Activated T-helper 17 cell treated with anti-CD3 and anti-CD28 coated beads, Interleukin-2, amount 50 U/mL, for 72 hours (primary cell): ENCODE data around the gene JCAD. TPM values are rescaled to one million over a fixed set of nuclear protein-coding genes. Genes with fewer than 3 reads are reported as not detected.

Experiments
- ATAC-seq: fragments of 150-1000 bp; cut with Tn5 transposase; replicated peaks from 2 replicates; pipeline ENCODE4 v1.10.0; 2021; ENCODE audit warnings: mild to moderate bottlenecking, moderate library complexity
- H3K27ac Mint-ChIP-seq: one replicate; pipeline ENCODE4 v1.8.0; 2022; ENCODE audit warnings: mixed read lengths
- H3K27me3 Mint-ChIP-seq: one replicate; pipeline ENCODE4 v1.8.0; 2022; ENCODE audit warnings: mixed read lengths
- H3K36me3 Mint-ChIP-seq: one replicate; pipeline ENCODE4 v1.8.0; 2022; ENCODE audit warnings: low read depth, mild to moderate bottlenecking, mixed read lengths
- H3K4me1 Mint-ChIP-seq: one replicate; pipeline ENCODE4 v1.8.0; 2022; ENCODE audit warnings: mixed read lengths
- H3K4me3 Mint-ChIP-seq: one replicate; pipeline ENCODE4 v1.8.0; 2022; ENCODE audit warnings: mild to moderate bottlenecking, mixed read lengths
- H3K9me3 Mint-ChIP-seq: one replicate; pipeline ENCODE4 v1.8.0; 2022; ENCODE audit warnings: mixed read lengths
- total RNA-seq, 2 donors: library from RNA; stranded (reverse); gene quantifications; one replicate each; pipeline ENCODE4 v1.2.3, GENCODE V29; 2022

The JCAD gene
- total RNA-seq, 2 donors from 2014 or later, result 0.58 TPM; not detected in 1

GRCh38 chr10:30088178-30088577 lies 28.8 kb upstream of the JCAD start:
- no peaks in the 10 kb centered on the region for H3K9me3 Mint-ChIP-seq
- no peak for ATAC-seq
- no peak overlapping the region for H3K4me3 Mint-ChIP-seq
- H3K36me3 Mint-ChIP-seq, result no peaks in the 10 kb centered on the region
- H3K27ac Mint-ChIP-seq, result no peak overlapping the region
- no peaks in the 10 kb centered on the region for H3K4me1 Mint-ChIP-seq
- peaks cover 26% of the 10 kb centered on the region for H3K27me3 Mint-ChIP-seq

- no peak for ATAC-seq
- no peaks in the 10 kb centered on the region for H3K36me3 Mint-ChIP-seq
- H3K9me3 Mint-ChIP-seq, result no peaks in the 10 kb centered on the region
- no peak overlapping the region for H3K27ac Mint-ChIP-seq
- H3K27me3 Mint-ChIP-seq, result peaks cover 31% of the 10 kb centered on the region
- no peak overlapping the region for H3K4me3 Mint-ChIP-seq
- no peaks in the 10 kb centered on the region for H3K4me1 Mint-ChIP-seq
Observed at GRCh38 chr10:30083934-30084333, 24.5 kb upstream of the JCAD start.

GRCh38 chr10:30081182-30081581 lies 21.8 kb upstream of the JCAD start:
- Mint-ChIP-seq H3K4me1 (no peaks in the 10 kb centered on the region), H3K27me3 (peaks cover 46% of the 10 kb centered on the region), H3K9me3 (no peaks in the 10 kb centered on the region), H3K4me3 (no peak overlapping the region), H3K36me3 (no peaks in the 10 kb centered on the region), H3K27ac (no peak overlapping the region)
- no peak for ATAC-seq

DNA sequence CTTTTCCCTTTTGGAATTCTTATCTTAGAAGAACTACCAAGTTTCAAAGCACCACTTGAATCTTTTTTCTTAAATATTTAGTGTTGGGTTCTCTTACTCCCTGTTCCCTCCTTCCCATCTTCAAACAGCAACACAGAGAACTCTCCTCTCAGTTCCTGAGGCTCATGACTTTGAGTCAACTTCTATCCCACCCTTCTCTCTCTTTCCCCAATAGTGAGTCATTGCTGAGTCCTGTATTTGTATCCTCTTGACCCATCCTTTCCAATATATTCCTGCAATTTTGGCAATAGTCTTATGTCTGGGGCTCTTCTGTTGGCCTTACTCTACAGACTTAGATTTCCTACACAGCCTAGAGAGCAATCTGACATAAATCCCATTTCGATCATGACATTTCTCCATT lies 20.8 kb upstream of the JCAD start:
- H3K27ac Mint-ChIP-seq, result no peak overlapping the region
- no peaks in the 10 kb centered on the region for H3K36me3 Mint-ChIP-seq
- ATAC-seq, result no peak
- no peak overlapping the region for H3K4me3 Mint-ChIP-seq
- H3K27me3 Mint-ChIP-seq, result peaks cover 48% of the 10 kb centered on the region
- H3K9me3 Mint-ChIP-seq, result no peaks in the 10 kb centered on the region
- no peaks in the 10 kb centered on the region for H3K4me1 Mint-ChIP-seq

- no peak overlapping the region for H3K27ac Mint-ChIP-seq
- H3K4me1 Mint-ChIP-seq, result no peaks in the 10 kb centered on the region
- H3K9me3 Mint-ChIP-seq, result no peaks in the 10 kb centered on the region
- no peaks in the 10 kb centered on the region for H3K36me3 Mint-ChIP-seq
- no peak overlapping the region for H3K4me3 Mint-ChIP-seq
- ATAC-seq, result no peak
- H3K27me3 Mint-ChIP-seq, result peaks cover 43% of the 10 kb centered on the region
Observed at GRCh38 chr10:30079408-30079807, 20.0 kb upstream of the JCAD start.

- no peaks in the 10 kb centered on the region for H3K4me1 Mint-ChIP-seq
- no peak overlapping the region for H3K27ac Mint-ChIP-seq
- no peak for ATAC-seq
- H3K4me3 Mint-ChIP-seq, result no peak overlapping the region
- H3K36me3 Mint-ChIP-seq, result no peaks in the 10 kb centered on the region
- no peaks in the 10 kb centered on the region for H3K9me3 Mint-ChIP-seq
- H3K27me3 Mint-ChIP-seq, result peaks cover 25% of the 10 kb centered on the region
Observed at GRCh38 chr10:30075481-30075880, 16.1 kb upstream of the JCAD start.

DNA sequence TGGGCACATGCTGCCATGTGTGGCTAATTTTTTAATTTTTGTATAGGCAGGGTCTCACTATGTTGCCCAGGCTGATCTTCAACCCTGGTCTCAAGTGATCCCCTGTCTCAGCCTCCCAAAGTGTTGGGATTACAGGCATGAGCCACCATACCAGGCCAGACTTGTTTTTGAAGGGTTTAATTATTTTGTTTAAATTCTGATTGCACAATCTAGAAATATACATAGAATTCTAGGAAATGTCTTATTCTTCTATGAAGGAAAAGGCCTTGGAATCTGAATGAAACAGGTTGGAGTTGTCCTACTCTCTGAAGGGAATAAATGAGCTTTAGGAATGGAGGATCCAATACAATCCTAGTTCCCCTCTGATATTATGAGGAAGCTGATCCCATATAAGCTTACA lies 15.5 kb upstream of the JCAD start:
- Mint-ChIP-seq H3K4me3 (no peak overlapping the region), H3K36me3 (no peaks in the 10 kb centered on the region), H3K9me3 (no peaks in the 10 kb centered on the region), H3K27ac (no peak overlapping the region), H3K4me1 (no peaks in the 10 kb centered on the region), H3K27me3 (peaks cover 24% of the 10 kb centered on the region)
- no peak for ATAC-seq

DNA sequence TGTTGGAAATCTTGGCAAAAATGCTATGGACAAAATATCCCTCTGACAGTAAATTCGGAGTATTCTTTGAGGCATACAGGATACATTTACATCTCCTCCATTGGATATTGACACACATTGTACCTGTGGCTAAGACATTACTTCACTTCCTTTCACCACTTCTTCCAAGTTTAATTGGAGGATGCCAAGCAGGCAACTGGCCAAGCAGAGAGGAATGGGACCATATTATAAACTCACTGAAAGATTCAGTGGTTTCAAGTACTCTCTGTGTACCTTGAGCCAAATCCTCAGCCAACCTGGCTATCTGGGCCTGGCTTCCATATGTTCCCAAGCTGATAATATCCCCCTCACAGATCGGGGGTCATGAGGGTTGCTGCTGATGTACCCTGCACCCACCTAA lies 14.7 kb upstream of the JCAD start:
- Mint-ChIP-seq H3K4me3 (no peak overlapping the region), H3K36me3 (no peaks in the 10 kb centered on the region), H3K4me1 (no peaks in the 10 kb centered on the region), H3K27ac (no peak overlapping the region), H3K27me3 (peaks cover 26% of the 10 kb centered on the region), H3K9me3 (no peaks in the 10 kb centered on the region)
- ATAC-seq, result no peak

DNA sequence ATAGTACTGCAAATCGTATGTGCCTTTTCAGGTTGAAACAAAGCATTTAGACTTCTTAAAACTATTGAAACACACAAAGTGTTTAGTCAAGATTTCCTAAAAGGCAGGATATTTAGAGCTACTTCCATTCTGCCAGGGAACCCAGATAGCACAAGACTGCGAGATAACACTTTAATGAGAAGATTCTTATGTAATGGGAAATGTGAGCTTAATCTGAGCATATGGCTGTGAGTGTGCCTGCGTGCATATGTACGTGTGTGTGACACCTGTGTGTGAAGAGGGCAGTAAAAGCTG lies 14.3 kb upstream of the JCAD start:
- Mint-ChIP-seq H3K4me1 (no peaks in the 10 kb centered on the region), H3K36me3 (no peaks in the 10 kb centered on the region), H3K9me3 (no peaks in the 10 kb centered on the region), H3K27me3 (peaks cover 26% of the 10 kb centered on the region), H3K27ac (no peak overlapping the region), H3K4me3 (no peak overlapping the region)
- ATAC-seq, result no peak

- Mint-ChIP-seq H3K36me3 (no peaks in the 10 kb centered on the region), H3K4me3 (no peak overlapping the region), H3K4me1 (no peaks in the 10 kb centered on the region), H3K9me3 (no peaks in the 10 kb centered on the region), H3K27ac (no peak overlapping the region), H3K27me3 (peaks cover 21% of the 10 kb centered on the region)
- no peak for ATAC-seq
Observed at GRCh38 chr10:30073045-30073766, 13.8 kb upstream of the JCAD start.

DNA sequence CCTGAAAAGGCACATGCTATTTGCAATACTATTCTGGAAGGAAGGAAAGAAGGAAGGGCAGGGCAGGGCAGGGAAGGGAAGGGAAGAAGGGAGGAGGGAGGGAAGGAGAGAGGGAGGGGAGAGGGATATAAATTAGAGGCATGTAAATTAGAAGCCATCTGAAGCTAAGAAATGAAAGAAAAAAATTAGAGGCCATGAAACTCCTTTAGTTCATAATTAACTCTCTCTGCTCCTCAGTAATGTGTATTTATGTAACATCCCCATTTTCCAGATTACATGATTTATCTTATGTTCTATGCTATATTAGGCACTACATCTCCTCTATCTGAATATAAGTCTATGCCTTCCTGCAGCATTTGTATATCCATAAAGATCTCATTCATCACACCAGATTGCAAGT lies 12.7 kb upstream of the JCAD start:
- Mint-ChIP-seq H3K27ac (no peak overlapping the region), H3K4me3 (no peak overlapping the region), H3K27me3 (peaks cover 15% of the 10 kb centered on the region), H3K9me3 (no peaks in the 10 kb centered on the region), H3K36me3 (no peaks in the 10 kb centered on the region), H3K4me1 (no peaks in the 10 kb centered on the region)
- no peak for ATAC-seq

GRCh38 chr10:30070001-30070685 lies 10.8 kb upstream of the JCAD start:
- no peak for ATAC-seq
- H3K27me3 Mint-ChIP-seq, result peaks cover 6% of the 10 kb centered on the region
- no peaks in the 10 kb centered on the region for H3K36me3 Mint-ChIP-seq
- no peak overlapping the region for H3K4me3 Mint-ChIP-seq
- no peak overlapping the region for H3K27ac Mint-ChIP-seq
- H3K4me1 Mint-ChIP-seq, result no peaks in the 10 kb centered on the region
- no peaks in the 10 kb centered on the region for H3K9me3 Mint-ChIP-seq

GRCh38 chr10:30068492-30069223 lies 9.3 kb upstream of the JCAD start:
- no peak for ATAC-seq
- H3K36me3 Mint-ChIP-seq, result no peaks in the 10 kb centered on the region
- no peak overlapping the region for H3K4me3 Mint-ChIP-seq
- H3K27me3 Mint-ChIP-seq, result peaks cover 14% of the 10 kb centered on the region
- H3K9me3 Mint-ChIP-seq, result no peaks in the 10 kb centered on the region
- H3K4me1 Mint-ChIP-seq, result no peaks in the 10 kb centered on the region
- no peak overlapping the region for H3K27ac Mint-ChIP-seq

GRCh38 chr10:30063099-30063498 lies 3.7 kb upstream of the JCAD start:
- Mint-ChIP-seq H3K36me3 (no peaks in the 10 kb centered on the region), H3K27ac (no peak overlapping the region), H3K4me3 (no peak overlapping the region), H3K4me1 (peaks cover 6% of the 10 kb centered on the region), H3K27me3 (peaks cover 51% of the 10 kb centered on the region), H3K9me3 (no peaks in the 10 kb centered on the region)
- no peak for ATAC-seq

- Mint-ChIP-seq H3K27ac (no peak overlapping the region), H3K36me3 (no peaks in the 10 kb centered on the region), H3K4me3 (no peak overlapping the region), H3K27me3 (peaks cover 56% of the 10 kb centered on the region), H3K4me1 (peaks cover 6% of the 10 kb centered on the region), H3K9me3 (no peaks in the 10 kb centered on the region)
- ATAC-seq, result no peak
Observed at GRCh38 chr10:30062582-30062981, 3.2 kb upstream of the JCAD start.
